Activated CD4-positive, CD25-positive, alpha-beta regulatory T cell treated with anti-CD3 and anti-CD28 coated beads, Interleukin-2, amount 50 U/mL, for 72 hours (primary cell): ENCODE data around the gene DNPEP.
"Not testable (repeated sequence)": the region's sequence is repeated elsewhere in the genome, so short reads cannot be mapped to it uniquely, and the experiment has no call there.

Experiments
- DNase-seq: peaks from one replicate; pipeline ENCODE4 v3.0.0; 2021

DNPEP gene

DNA sequence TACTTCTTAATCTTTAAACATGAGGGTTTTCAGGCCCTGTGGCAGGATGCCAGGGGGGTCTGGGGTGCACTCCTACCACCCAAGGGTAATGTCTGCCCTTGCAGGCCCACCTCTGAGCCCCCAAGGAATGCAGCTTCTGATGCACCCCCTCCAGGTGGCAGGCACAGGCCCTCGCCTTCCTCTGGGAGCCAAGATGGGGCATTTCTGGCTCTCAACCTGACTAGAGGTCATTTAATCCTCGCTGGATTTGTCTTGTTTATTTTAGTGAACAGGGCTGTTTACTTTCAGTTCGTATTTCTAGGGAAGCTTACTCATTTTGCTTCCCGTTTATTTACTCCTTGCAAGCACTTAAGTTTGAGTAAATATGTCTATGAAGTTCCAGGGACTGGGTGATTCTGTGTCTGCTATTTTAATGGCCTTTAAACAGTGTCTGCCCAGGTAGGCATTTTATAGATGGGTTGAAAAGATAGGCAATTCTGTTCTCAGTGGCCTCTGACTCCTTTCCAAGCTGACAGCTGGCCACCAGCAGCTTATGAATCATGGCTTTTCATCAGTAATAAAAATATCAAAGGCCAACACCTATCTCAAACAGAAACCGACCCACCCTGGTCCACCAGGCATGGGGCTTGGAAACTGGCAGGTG is 11.1 kb upstream of the DNPEP start:
- DNase-seq = no peak

DNA sequence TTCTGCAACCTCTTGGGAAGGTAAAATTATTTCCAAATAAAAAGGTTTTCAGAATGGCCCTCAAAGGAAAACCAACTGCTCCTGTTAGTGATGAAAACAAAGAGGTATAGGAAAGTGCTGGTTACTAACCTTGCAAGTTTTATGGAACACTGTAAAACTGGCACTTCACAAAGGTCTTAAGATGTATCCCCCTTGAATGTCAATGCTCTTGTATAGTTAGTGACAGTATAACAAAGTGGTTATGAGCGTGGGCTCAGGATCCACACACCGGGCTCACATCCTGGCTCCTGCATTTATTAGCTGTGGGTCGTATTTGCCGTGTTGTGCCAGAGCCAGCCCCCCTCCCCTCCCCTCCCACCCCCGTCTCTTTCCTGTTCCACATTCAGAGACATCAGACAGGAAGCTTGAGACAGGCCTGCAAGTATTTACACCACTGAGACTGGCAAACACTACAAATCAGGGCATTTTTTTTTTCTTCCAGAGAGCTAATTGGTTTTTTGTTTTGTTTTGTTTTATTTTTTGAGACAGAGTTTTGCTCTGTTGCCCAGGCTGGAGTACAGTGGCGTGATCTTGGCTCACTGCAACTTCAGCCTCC is 9.2 kb upstream of the DNPEP start:
- no peak for DNase-seq

DNA sequence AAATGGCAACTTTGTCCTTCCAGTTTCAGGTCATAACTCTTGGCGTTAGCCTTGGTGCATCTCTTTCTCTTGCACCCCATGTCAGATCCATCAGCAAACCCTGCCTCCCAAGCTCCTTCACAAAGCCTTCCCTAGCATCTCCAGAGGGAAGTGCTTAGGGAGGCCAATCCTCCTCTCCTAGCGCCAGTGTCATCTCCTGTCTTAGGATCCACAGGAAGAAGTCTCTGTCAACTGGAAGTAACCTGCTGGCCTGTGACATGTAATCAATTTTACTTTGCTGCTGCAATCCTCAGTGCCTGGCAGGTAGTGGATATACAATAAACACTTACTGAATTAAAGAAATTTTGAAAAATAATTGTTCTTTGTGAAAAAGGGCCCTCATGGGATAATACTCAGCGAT is 7.9 kb upstream of the DNPEP start:
- DNase-seq = no peak

DNA sequence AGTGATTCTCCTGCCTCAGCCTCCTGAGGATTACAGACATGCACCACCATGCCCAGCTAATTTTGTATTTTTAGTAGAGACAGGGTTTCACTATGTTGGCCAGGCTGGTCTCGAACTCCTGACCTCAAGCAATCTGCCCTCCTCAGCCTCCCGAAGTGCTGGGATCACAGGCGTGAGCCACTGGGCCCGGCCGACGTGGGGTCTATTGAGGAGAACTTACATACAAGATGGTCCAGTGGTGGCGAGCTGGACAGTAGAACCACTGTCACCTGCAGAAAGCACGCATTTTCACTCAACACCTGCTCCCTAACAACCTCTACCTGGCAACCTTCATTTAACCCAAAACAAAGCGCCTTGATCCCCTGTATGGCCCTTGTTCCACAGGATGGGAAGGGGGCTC is 7.3 kb upstream of the DNPEP start:
- DNase-seq = not testable (repeated sequence)

DNA sequence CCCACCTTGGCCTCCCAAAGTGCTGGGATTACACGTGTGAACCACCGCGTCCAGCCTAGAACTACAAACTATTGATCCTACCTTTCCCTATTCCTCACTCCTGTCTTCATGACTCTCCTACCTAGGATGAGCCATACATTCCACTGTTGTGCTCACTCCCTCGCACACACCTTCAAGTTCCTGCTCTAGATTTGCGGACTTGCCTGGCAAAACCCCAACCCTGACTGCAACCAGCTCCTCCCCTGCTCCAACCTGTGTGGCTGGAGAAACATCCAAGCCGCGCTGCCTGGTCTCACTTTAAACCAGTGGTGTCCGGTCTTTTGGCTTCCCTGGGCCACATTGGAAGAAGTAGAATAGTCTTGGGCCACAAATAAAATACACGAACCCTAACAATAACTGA is 5.0 kb upstream of the DNPEP start:
- no peak for DNase-seq

DNA sequence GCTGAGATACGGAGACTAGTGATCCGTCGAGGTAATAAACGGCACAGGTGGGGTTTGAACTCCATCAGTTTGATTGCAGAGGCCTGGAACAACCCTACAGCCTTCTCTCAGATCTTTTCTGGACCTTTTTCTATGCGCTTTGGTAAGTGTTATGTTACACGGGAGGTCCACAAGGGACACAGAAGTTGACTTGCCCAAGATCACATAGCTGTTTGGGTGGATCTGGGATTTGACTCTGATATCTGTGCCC is 1.1 kb upstream of the DNPEP start:
- DNase-seq = no peak

DNA sequence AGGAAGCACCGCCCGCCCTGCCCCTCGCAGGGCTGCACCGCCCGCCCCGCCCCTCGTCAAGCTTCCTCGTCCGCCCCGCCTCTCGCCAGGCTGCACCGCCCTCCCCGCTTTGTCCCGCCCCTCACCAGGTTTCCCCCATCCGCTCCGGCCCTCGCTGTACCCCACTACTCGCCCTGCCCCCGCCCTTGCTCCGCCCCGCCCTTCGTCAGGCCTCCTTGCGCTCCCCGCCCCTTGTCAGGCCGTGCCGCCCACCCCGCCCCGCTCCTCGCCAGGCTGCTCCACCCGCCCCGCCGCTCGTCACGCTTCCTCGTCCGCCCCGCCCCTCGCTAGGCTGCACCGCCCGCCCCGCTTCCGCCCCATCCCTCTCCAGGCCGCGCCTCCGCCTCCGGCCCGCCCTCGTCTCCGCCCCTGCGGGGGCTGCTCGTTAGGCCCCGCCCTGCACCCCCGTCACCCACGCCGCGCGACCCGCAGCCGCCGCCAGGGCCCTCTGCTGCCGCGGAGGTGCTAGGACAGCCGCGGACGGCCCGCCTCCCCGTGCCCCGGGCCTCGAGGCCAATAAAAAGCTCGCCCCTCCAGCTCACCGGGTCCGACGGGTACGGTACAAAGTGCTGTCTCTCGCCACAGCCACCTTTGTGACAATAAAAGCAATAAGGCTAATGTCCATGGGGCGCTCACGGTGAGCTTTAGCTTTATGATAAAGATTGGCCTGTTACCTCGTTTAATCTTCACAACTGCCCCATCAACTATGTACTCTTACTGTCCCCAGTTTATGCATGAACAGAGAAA is 602 bp upstream of the DNPEP start:
- DNase-seq = peak; percentile 99

DNA sequence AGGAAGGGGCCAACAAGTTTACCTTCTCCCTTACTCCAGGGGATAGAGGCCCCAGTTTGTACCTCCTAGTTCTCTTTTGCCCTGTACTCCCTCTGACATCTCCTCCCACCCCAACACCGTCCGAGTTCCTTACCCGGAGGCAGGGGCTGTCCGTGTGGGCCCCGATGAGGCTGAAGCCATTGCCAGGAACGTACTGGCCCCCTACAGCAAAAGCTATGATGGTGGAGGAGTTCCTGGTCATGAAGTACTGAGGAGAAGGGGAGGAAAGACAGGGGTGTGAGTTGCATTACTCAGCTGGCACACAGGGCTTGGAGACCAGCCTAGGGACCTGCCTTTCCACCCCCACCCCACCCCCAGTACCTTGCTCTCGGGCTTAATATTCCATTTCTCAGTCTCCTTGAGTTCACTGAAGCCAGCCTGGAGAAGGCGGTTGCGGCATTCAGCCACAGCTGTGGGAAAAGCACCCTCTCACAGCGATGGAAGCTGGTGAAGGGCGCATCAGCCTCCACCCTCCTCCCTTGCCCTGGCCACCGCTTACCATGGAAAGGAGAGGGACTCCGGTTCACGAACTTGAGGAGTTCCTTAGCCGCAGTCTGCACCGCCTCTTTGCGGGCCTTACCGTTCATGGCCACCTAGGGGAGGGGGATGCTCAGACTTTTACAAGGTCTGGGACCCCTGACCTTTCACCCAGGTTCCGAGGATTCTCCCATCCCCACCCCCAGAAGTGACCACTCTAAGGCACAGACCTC is 1.0 kb downstream of the DNPEP start:
- no peak for DNase-seq

DNA sequence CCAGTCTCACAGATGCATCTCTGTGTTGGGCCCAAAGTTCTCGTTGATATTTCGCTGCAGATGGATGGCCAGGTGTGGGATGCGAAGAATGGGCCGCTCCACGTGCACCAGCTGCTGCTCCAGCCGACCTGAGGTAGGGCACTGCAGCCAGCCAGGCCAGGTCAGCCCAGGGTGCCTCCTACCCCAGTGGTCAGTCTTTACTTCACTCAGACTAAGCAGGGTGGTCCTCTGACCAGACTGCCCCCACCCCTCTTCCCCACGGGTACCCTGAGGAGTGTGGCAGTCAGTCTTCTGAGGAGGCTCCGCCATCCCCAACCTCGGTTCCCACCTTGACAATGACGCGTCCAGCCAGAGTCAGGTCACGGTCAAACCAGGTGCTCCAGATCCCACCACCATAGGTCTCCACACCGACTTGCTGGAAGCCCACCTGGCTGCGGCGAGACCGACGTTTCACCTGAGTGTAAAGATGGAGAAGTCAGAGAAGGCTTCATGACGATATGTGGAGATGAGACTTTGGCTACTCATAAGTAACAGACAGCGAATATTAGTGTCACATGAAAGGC is 1.7 kb downstream of the DNPEP start:
- DNase-seq = no peak

DNA sequence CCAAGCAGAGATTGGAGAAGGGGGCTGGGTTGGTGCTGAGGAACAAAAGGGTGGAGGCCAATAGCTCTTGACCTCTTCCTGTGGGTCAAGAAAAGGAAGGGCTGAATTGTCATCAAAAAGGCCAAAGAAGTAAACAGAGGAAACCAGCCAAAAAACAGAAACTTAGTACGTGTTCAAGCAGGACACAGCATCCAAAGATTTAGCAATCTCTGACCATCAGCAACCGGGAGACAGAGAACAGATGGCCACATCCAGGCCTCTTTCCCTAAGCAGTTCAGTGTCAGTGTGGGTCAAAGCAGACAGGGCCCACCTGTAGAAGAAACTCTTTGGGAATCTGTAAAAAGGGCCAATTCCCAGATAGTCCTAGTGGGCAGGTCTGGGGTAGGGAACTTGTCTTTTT is 2.9 kb downstream of the DNPEP start:
- DNase-seq = no peak

DNA sequence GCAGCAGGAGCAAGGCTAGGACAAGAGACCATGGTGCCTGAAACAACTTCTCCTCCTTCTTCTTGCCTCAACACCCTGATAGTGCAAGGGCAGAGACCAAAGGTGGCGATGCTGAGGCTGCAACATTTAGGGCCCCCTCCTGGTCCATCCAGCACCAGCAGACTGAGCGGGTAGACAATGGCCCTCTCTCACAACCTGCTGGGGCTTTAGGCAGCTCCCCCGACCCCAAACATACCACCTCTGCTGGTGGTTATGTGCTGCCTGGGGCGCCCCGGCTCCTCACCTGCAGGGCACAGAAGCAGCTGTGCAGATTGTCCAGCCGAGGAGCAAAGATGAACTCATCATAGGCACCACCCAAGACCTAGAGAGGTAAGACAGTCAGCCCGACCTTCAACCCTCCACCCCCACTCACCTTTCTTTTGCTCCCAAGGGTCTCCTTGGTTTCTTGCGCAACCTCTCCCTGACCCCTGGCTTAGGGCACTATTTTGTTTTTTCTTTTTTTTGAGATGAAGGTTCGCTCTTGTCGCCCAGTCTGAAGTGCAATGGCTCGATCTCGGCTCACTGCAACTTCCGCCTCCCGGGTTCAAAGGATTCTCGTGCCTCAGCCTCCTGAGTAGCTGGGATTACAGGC is 3.5 kb downstream of the DNPEP start:
- no peak for DNase-seq

DNA sequence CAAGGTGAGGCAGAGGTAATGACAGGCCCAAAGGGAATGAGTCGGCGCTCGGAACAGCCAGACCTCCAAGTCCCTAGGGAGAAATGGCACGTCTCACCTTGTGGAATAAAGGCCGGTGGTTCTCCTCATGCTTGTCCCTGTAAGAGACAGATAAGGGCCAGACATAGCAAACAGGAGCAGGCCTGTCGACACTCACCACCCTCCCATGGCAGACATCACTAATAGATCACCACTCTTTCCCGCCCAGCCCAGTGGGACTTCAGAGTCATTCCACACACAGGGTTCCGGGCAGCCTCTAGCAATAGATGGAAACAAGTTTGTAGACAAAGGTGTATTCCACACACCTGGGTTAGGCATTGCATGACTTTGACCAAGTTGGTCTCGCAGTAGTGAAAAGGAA is 6.3 kb downstream of the DNPEP start:
- no peak for DNase-seq

DNA sequence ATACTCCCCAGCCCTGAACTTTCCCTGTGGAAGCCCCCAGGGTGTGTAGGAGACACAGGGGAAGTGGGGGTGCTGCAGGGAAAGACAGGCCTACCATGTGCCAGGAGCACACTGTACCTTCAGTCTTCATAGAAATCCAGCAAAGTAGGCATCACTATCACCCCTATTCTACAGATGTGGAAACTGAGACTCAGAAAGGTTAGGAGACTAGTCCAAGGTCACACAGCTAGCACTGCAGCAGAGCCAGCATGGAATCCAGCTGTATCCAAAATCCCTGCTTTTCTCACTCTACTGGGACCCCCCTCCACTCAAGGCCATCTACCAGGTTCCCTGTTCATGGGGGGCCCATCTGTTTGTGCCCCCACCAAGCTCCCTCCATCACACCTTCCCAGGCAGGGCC is 6.8 kb downstream of the DNPEP start:
- DNase-seq = no peak

DNA sequence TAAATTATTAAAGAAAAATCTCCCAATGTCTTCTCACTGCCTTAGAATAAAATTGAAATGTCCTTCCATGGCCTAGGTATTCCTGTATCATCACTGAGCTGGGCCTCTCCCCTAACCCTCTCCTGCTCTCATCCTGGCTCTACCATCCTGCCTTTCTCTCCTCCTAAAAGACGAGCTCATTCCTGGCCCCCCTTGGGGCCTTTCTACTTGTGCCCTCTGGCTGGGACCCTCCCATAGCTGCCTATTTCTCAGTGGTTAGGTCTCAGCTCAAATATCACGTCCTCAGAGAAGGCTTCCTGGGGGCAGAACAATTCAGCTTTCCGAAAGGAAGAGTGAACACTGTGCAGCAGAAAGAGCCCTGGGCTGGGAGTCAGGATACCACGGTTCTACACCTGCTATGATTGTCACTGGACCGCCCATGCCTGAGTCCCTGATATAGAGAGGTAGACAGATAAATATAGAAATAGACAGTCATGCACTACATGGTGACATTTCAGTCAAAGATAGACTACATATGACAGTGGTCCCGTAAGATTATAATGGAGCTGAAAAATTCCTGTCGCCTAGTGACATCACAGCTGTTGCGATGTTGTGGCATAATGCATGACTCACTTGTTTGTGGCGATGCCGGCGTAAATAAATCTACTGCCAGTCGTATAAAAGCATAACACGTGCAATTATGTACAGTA is 9.4 kb downstream of the DNPEP start:
- DNase-seq = no peak

DNA sequence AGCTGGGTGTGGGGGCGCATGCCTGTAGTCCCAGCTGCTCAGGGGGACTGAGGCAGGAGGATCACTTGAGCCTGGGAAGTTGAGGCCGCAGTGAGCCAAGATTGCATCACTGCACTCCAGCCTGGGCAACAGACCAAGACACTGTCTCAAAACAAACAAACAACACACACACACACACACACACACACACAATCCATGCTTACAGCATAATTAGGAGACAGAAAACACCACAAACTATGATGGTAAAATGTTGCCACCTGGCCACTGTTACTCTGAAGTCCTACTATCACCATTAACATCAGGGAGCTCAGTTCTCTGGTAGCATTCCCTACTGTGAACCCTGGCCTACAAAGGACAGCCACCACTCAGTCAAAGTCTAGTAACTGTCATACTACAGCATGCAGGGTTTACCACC is 18.3 kb downstream of the DNPEP start:
- no peak for DNase-seq

DNA sequence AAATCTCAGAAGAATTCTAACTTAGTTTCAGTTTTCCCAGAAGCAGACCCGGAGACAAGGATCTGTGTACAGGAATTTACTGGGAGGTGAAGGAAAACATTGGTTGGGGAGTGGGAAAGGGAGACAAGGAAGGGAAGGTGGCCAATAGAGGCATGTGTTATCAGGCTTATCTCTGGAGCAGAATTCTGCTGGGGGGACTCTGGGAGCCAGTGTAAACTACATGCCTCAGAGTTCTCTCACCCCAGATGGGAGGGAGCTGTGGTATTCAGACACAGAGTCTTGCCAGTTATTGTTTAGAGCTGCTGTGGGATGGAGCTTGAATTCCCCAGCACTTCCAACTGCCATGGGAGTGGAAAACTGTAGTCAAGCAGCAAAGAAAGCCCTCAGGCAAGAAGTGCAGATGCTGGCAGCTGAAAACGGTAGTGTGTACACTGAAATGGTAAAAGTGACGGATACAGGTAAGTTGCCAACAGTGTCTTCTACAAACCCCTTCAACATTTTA is 19.0 kb downstream of the DNPEP start:
- no peak for DNase-seq

DNA sequence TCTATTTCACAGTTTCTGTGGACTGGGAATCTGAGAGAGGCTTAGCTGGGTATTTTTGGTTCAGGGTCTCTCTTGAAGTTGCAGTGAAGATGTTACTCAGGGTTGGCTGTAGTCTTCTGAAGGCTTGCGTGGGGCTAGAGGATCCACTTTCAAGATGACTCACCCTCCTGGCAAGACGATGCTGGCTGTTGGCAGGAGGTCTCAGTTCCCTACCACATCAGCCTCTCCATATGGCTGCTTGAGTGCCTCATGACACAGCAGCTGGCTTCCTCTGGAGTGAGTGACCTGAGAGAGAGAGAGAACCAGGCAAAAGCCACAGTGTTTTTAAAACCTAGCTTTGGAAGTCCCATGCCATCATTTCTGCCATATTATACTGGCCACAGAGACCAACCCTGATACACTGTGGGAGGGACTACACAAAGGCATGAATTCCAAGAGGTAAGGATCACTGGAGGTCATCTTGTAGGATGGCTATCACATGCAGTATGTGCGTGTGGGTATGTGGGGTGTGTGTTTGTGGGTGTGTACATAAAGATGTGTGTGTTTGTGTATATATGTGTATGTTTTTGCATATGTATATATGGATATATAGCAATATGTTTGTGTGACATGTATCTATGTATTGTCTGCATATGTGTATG is 25.1 kb downstream of the DNPEP start:
- no peak for DNase-seq

DNA sequence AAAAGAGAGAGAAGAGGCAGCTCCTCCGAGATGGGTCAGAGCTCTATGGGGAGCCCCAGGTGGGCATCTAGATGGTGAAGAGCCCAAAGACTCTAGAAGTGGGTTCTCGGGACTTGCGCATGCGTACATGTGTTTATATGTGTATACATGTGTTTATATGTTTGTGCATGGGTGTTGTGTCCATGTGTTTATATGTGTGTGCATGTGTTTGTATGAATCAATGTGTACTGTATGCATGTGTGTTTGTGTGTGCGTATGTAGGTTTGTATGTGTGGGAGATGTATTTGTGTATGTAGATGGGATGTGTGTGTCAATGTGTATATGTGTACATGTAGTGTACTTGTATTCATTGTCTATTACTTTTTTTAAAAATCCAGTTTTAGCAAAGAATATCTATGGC is 25.6 kb downstream of the DNPEP start:
- DNase-seq = no peak

DNA sequence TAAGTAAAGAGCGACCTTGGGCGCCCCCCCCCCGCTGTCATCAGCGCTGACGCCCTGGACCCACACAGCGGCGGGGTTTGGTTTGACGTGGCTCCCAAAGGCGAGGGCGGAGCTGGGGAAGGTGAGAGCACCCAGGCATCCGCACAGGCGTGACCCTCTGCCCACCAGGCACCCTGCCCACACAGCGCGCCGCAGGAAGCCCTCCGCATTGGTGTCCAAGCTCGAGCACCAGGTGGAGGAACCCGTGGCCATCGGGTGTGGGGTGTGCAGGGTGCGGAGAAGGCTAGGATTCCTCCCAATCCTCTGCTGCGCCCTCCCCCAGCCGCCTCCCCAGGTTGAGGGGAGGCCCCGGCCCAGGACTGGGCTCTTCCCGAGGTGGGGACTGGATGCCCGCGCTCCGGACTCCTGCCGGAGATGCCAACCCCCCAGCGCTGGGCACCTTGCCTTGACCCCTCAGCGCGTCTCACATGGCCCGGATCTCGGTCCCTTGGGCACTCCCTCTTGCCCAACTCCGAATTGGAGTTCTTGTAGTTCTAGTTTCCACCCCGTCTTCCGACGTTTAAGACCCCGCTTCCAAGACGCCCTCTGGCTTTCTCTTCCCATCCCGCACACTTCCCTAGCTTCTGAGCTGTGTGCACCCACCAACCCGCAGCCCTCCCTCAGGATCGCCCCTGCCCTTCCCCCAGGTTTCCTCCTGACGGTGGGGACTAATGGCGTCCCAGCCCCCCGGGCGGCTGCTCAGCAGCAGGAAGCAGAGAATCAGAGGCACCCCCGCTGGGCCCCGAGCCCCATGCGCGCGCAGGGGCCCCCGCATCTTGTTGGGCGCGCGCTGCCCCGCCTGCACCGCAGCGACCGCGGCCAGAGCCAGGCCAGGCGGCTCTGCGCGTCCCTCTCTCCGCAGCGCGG is 29.3 kb downstream of the DNPEP start:
- no peak for DNase-seq

DNA sequence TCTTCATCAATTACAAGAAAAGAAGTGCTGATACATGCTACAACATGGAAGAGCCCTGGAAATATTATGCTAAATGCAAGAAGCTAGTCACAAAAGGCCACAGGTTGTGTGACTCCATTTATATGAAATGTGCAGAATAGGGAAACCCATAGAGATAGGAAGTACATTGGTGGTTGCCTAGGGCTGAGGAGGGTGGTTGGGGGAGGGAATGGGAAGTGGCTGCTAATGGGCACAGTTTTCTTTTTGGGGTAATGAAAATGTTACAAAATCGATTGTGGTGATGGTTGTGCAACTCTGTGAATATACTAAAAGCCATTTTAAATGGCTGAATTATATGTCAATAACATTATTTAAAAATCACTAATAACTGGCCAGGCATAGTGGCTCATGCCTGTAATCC is 30.9 kb downstream of the DNPEP start:
- DNase-seq = no peak

DNA sequence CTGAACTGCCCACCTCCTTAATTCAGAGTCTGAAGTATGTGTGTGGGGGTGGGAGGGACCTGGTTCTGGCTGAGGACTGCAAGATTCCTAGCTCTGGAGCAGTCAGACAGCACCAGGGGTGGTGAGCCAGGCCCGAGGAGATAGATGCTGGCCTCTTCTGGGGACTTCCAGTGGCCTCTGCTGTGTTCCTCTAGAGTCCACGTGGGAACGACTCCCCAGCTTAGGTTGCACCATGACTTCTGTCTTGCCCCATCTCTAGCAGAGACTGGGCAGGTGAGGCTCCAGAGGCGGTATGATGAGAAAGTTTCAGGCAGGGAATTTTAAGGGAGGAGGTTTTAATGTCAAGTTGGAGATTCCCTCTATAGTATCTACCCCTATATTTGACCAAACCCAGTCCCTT is 33.1 kb downstream of the DNPEP start:
- DNase-seq = no peak
